Endothelial cell of umbilical vein (primary cell): ENCODE data around the gene CTSC. TPM values are rescaled to one million over a fixed set of nuclear protein-coding genes. Genes with fewer than 3 reads are reported as not detected.

Experiments used
- BruUV-seq: library from RNA; stranded (reverse); fragments of 400-500 nt; replicated peaks from 2 replicates; lab custom pipeline; 2021; lab: Mats Ljungman, UMichigan
- CTCF ChIA-PET: fragments of 300-600, 350-600 bp; sonication (Branson Sonifier 250); formaldehyde crosslinking; loops from one replicate; lab custom pipeline; 2021; ENCODE audit warnings: antibody characterized with exemption, inconsistent platforms; lab: Charles Lee
- POLR2A ChIA-PET: fragments of 300-600, 350-600 bp; sonication (Branson Sonifier 250); formaldehyde crosslinking; loops from one replicate; lab custom pipeline; 2021; ENCODE audit warnings: antibody characterized with exemption, inconsistent platforms; lab: Charles Lee
- DNase-seq: peaks from one replicate; pipeline ENCODE4 v3.0.0-alpha.2; 2011; ENCODE audit warnings: low read depth, low spot score
- FAIRE-seq: peaks from 2 replicates; lab custom pipeline; 2011; peaks lifted over from hg19 to GRCh38; lab: Jason Lieb, UNC
- H2AFZ ChIP-seq: 2 replicates; pipeline ENCODE4 v1.6.0; 2012; ENCODE audit warnings: low read depth, low read length, control low read depth, inconsistent platforms
- H3K27ac ChIP-seq: 2 replicates; pipeline ENCODE4 v1.5.1; 2011; ENCODE audit warnings: low read depth, mild to moderate bottlenecking, control low read depth, low read length, moderate library complexity; ENCODE audit not compliant: insufficient read depth
- H3K27me3 ChIP-seq, 2 experiments: 2 replicates each; pipeline versions ENCODE4 v1.6.0 to v1.6.1; 2011; ENCODE audit warnings: low read length in 2 of 2, mixed read lengths in 1 of 2; ENCODE audit not compliant: control insufficient read depth in 2 of 2, insufficient read depth in 2 of 2
- H3K36me3 ChIP-seq, 2 experiments: 2 replicates in 1 of 2; 3 replicates in 1 of 2; pipeline ENCODE4 v1.5.1; 2011; ENCODE audit warnings: low read length in 2 of 2, mild to moderate bottlenecking in 1 of 2, moderate library complexity in 1 of 2; ENCODE audit not compliant: control insufficient read depth in 2 of 2, insufficient read depth in 2 of 2; ENCODE audit errors: extremely low read depth in 1 of 2
- H3K4me1 ChIP-seq: 3 replicates; pipeline ENCODE4 v1.5.1; 2011; ENCODE audit warnings: mild to moderate bottlenecking, low read length; ENCODE audit not compliant: control insufficient read depth, insufficient read depth; ENCODE audit errors: extremely low read depth
- H3K4me2 ChIP-seq: 2 replicates; pipeline ENCODE4 v1.6.1; 2011; ENCODE audit warnings: low read length, control low read depth, mixed read lengths; ENCODE audit not compliant: insufficient read depth
- H3K4me3 ChIP-seq, 3 experiments: fragments of 200-600 bp in 1 of 3; sonication (generic), shearing (Covaris generic) in 1 of 3; replicated peaks in 1 of 3; 2 replicates each; pipeline ENCODE4 v1.5.1; 2011 to 2016; ENCODE audit warnings: control low read depth in 3 of 3, low read length in 3 of 3, mild to moderate bottlenecking in 2 of 3, inconsistent platforms in 1 of 3, low read depth in 1 of 3, moderate library complexity in 1 of 3; ENCODE audit not compliant: insufficient read depth in 1 of 3
- H3K79me2 ChIP-seq: 2 replicates; pipeline ENCODE4 v1.6.0; 2012; ENCODE audit warnings: low read length, inconsistent platforms; ENCODE audit not compliant: control insufficient read depth, insufficient read depth
- H3K9ac ChIP-seq: replicated peaks from 2 replicates; pipeline ENCODE3; 2011; ENCODE audit warnings: low read length, control low read depth; ENCODE audit not compliant: insufficient read depth; ENCODE audit errors: extremely low read depth
- H3K9me1 ChIP-seq: replicated peaks from 3 replicates; pipeline ENCODE4 v1.6.0; 2011; ENCODE audit warnings: mild to moderate bottlenecking, low read length; ENCODE audit not compliant: control insufficient read depth, insufficient read depth; ENCODE audit errors: extremely low read depth
- H3K9me3 ChIP-seq: replicated peaks from 2 replicates; pipeline ENCODE4 v1.5.1; 2012; ENCODE audit warnings: low read length, inconsistent platforms; ENCODE audit not compliant: control insufficient read depth, insufficient read depth
- H4K20me1 ChIP-seq: replicated peaks from 2 replicates; pipeline ENCODE3; 2011; ENCODE audit warnings: mild to moderate bottlenecking, low read length; ENCODE audit not compliant: control insufficient read depth, insufficient read depth; ENCODE audit errors: extremely low read depth
- EZH2 ChIP-seq: IDR thresholded peaks from 2 replicates; pipeline ENCODE4 v1.6.1; 2012; ENCODE audit warnings: borderline replicate concordance, low read depth, mild to moderate bottlenecking, moderate library complexity, low read length, inconsistent platforms; ENCODE audit not compliant: severe bottlenecking
- FOS ChIP-seq: IDR thresholded peaks from 2 replicates; pipeline ENCODE4 v1.6.1; 2011; ENCODE audit warnings: mild to moderate bottlenecking, low read length, moderate library complexity, borderline replicate concordance; ENCODE audit not compliant: insufficient read depth
- GATA2 ChIP-seq: IDR thresholded peaks from 2 replicates; pipeline ENCODE4 v1.7.0; 2011; ENCODE audit warnings: low read depth, mild to moderate bottlenecking, moderate library complexity, mixed read lengths, low read length; ENCODE audit not compliant: insufficient read length, insufficient read depth
- JUN ChIP-seq: IDR thresholded peaks from 2 replicates; pipeline ENCODE4 v1.6.1; 2011; ENCODE audit warnings: borderline replicate concordance, low read depth; ENCODE audit not compliant: insufficient read length, insufficient read depth
- MAX ChIP-seq: IDR thresholded peaks from 2 replicates; pipeline ENCODE4 v1.6.1; 2011; ENCODE audit not compliant: insufficient read depth, insufficient read length
- MYC ChIP-seq: IDR thresholded peaks from one replicate; pipeline ENCODE4 v1.6.1; 2011; ENCODE audit warnings: mild to moderate bottlenecking, low read depth, low read length
- POLR2A ChIP-seq: IDR thresholded peaks from 2 replicates; pipeline ENCODE4 v1.6.1; 2012; ENCODE audit warnings: low read depth, mild to moderate bottlenecking, control low read depth, low read length
- POLR2AphosphoS5 ChIP-seq: IDR thresholded peaks from 2 replicates; pipeline ENCODE4 v1.6.1; 2012; ENCODE audit warnings: low read depth, mild to moderate bottlenecking, control low read depth, low read length, moderate library complexity; ENCODE audit not compliant: insufficient read depth
- dilution Hi-C: fragments of 300-500 bp; cut with MboI; formaldehyde crosslinking; loops from one replicate; pipeline ENCODE4 v1.15.0; 2019; ENCODE audit warnings: low sequenced_read_pairs; ENCODE audit not compliant: extremely low pct_ligation_motif_present
- intact Hi-C: fragments of 100-400 bp; cut with micrococcal nuclease; formaldehyde crosslinking; loops from one replicate; pipeline ENCODE4 v1.10.0; 2022
- polyA plus RNA-seq, 4 experiments: library from polyadenylated mRNA; depleted of rRNA in 3 of 4; stranded (reverse) in 3 of 4; unstranded in 1 of 4; fragments of >200 nt; gene quantifications; 2 replicates each; pipeline versions ENCODE4 v1.2.1 to v1.2.3, GENCODE V29; 2011 to 2012; ENCODE audit warnings: missing spikeins in 1 of 4
- total RNA-seq: library from RNA; stranded (reverse); gene quantifications from 2 replicates; pipeline ENCODE4 v1.2.3, GENCODE V29; 2021
- TF ChIP-seq, protein P1 (sequence below), 2 donors: IDR thresholded peaks; 1 replicate in 1 of 2; 2 replicates in 1 of 2; pipeline ENCODE4 v1.5.1; 2011; ENCODE audit warnings: low read length in 2 of 2, mild to moderate bottlenecking in 2 of 2, moderate library complexity in 2 of 2, control low read depth in 1 of 2, inconsistent platforms in 1 of 2, low read depth in 1 of 2; ENCODE audit not compliant: insufficient read depth in 1 of 2; ENCODE audit errors: extremely low read depth in 1 of 2

The CTSC gene
- total and polyA plus RNA-seq, 2 donors (not counting 3 experiments of a cell fraction or from before 2014, with no cell fraction given) = 130 to 186 TPM

DNA sequence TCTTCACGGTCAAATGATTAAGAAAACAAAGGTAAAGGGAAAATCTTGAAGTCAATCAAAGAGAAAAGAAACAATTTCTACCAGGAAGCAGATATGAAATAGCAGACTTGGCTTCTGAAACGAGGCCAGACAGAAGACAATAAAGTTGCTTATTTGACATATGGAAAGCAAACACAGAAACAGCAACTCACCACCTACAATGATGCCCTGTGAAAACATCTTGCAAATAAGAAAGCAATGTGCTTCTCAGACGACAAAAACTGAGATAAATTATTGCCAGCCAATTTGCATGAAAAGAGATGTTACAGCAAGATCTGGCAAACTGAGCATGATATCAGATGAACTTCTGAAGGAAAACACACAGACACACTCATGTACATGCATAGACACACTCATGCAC is 45.9 kb upstream of the CTSC start:
- Histone ChIP-seq H3K9me1 (no peaks in the 10 kb centered on the region), H4K20me1 (no peaks in the 10 kb centered on the region), H3K27ac (no peak overlapping the region), H3K27me3 (no peaks in the 10 kb centered on the region), H3K9me3 (no peaks in the 10 kb centered on the region), H2AFZ (no peak overlapping the region), H3K9ac (no peak overlapping the region), H3K4me3 (no peak overlapping the region), H3K4me1 (peaks cover 3% of the 10 kb centered on the region), H3K79me2 (no peaks in the 10 kb centered on the region), H3K36me3 (no peaks in the 10 kb centered on the region), H3K4me2 (no peak overlapping the region)
- BruUV-seq = no TSS peak
- POLR2A ChIA-PET = no interaction called here
- DNase-seq (peak; percentile 55), FAIRE-seq (no peak)
- dilution Hi-C loops (no loop called here), intact Hi-C loops (no loop called here)
- TF ChIP-seq POLR2A (no peak), MYC (no peak), GATA2 (no peak), FOS (no peak), JUN (no peak), POLR2AphosphoS5 (no peak), EZH2 (no peak), MAX (no peak)
- TF ChIP-seq, protein P1, sequence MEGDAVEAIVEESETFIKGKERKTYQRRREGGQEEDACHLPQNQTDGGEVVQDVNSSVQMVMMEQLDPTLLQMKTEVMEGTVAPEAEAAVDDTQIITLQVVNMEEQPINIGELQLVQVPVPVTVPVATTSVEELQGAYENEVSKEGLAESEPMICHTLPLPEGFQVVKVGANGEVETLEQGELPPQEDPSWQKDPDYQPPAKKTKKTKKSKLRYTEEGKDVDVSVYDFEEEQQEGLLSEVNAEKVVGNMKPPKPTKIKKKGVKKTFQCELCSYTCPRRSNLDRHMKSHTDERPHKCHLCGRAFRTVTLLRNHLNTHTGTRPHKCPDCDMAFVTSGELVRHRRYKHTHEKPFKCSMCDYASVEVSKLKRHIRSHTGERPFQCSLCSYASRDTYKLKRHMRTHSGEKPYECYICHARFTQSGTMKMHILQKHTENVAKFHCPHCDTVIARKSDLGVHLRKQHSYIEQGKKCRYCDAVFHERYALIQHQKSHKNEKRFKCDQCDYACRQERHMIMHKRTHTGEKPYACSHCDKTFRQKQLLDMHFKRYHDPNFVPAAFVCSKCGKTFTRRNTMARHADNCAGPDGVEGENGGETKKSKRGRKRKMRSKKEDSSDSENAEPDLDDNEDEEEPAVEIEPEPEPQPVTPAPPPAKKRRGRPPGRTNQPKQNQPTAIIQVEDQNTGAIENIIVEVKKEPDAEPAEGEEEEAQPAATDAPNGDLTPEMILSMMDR (IDR thresholded peaks at IDR 0.05; ENCODE audit: extremely low read depth in 1 of 2, insufficient read depth in 1 of 2, low read depth in 1 of 2, low read length in 2 of 2) = no peak
- CTCF ChIA-PET = interaction anchor here (0.8 to 1.6 kb wide), 3 partner anchors 9 to 169 kb away, joined by 4 to 5 read pairs (median 4); no protein-coding TSS in a partner anchor
